ENCODE measurements around the gene HMCN1.
A peak's percentile ranks its signal among the peaks of the same experiment; 100 is the strongest.

HMCN1 gene

DNA sequence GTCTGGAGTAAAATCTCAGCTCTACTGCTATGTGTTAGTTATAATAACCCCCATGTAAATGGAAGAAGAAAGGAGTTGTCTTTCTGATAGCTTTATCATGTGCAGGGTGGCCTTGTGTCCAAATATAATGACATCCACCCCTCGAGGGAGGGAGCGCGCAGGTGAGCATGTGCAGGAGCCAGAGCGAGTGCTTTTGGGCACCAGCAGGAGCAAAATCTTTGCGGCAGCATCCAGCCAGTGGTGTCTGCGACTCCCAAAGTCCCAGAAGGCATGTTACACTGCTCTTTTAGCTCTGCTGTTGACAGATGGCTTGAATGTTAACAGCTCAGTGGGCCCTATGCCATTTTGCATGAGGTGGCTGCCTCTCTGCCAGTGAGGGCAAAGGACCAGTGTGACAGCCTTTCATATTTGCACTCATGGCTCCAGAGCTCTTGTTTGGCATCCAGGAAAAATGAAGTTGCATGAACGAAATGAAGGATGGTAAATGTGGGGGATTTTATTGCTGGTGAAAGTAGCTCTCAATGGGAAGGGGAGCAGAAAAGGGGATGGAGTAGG lies 146.7 kb downstream of the HMCN1 start:
- TF ChIP-seq CTCF (IDR thresholded peaks at IDR 0.05) (no peak), ZFX (IDR thresholded peaks at IDR 0.05; ENCODE audit: borderline replicate concordance) (no peak)
- H3K27ac ChIP-seq: no peak overlapping the region

DNA sequence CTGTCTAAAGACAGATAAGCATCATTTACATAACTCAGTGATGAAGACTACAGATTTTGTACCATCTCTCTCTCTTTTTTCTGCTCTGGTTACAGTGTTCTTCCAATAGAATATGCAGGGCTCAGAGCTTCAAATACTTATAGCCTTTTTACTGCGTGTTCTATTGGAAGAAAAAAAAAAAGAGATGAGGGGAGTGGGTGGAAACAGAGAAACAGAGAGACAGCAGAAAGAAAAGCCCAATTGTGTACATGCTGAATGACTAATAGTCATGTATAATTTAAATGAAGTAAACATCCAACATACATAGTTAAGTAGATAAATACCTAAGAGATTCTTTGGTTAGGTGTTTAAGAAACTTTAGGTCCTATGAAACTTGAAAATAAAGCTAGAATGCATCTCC lies 151.9 kb downstream of the HMCN1 start:
- TF ChIP-seq ZFX (IDR thresholded peaks at IDR 0.05; ENCODE audit: borderline replicate concordance) (no peak), CTCF (IDR thresholded peaks at IDR 0.05) (no peak)
- no peak overlapping the region for H3K27ac ChIP-seq

DNA sequence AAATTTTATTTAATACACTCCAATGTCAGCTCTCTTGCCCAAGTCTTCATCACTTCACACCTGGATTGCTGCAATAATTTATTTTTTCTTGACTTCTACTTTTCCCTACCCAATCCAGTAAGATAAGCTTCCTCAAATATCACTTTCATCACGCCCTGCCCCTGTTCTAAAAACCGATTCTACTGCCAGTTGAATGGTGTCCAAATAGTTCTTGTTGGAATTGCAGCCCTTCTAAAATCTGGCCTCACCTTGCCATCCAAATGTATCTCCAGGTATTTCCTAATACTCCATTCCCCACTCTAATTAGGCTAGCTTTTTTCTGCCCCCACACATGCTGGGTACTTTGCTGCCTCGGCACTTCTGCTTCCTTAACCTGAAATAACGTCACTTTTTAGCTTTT lies 152.5 kb downstream of the HMCN1 start:
- H3K27ac ChIP-seq: no peak overlapping the region
- TF ChIP-seq ZFX (IDR thresholded peaks at IDR 0.05; ENCODE audit: borderline replicate concordance): no peak
- TF ChIP-seq CTCF (IDR thresholded peaks at IDR 0.05): no peak

- H3K27ac ChIP-seq: peak overlapping the region; percentile 77
Measured at GRCh38 chr1:185892831-185893403, 158.7 kb downstream of the HMCN1 start.

DNA sequence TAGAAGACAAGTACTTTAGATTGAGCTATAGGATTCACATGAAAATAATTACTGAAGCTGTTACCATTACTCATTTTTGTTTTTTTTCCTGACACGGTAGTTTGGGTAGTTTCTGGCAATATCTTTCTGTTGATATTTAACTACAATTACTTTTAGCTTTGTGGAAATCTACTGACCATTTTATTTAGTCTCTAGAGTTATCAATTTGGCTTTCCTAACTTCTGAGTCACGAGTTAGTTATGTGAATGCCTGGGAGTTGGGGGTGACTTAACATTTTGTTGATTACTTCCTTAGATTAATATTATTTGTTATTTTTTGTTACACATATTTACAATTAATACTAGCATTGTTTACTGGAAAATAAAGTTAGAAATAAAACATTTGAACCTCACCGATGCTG lies 160.6 kb downstream of the HMCN1 start:
- H3K27ac ChIP-seq: no peak overlapping the region
- no peak for TF ChIP-seq ZFX (IDR thresholded peaks at IDR 0.05; ENCODE audit: borderline replicate concordance)
- TF ChIP-seq CTCF (IDR thresholded peaks at IDR 0.05): no peak

DNA sequence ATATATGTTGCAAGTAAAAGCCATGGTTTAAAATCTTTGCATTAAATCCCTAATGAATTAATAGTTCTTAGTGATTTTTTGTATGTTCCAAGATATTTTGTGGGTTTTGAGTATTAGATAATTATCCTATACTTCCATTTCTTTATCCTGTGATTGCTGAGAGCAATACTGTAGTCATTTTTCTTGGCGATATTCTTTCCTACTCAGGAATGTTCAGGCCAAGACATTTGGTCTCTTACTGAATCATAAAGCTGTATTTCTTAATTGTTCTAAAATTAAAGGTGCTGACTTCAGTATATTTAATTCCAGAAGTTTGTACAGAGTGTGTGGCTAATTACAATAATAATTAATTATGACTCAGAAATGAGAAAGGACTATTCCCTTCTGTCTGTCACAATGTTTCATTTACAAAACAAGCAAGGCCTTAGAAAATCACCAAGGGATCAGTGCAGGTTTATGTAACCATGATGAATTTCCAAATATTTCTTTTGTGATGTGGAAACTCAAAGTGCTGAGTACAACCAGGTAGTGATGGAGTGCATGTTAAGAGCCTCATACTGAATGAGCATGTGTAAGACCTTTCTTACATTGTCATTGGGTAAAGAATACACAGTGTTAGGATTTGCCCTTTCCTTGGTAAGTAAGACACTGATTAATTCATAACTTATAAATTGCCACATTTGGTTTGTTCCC lies 161.2 kb downstream of the HMCN1 start:
- H3K27ac ChIP-seq: no peak overlapping the region
- TF ChIP-seq CTCF (IDR thresholded peaks at IDR 0.05) (no peak), ZFX (IDR thresholded peaks at IDR 0.05; ENCODE audit: borderline replicate concordance) (no peak)

DNA sequence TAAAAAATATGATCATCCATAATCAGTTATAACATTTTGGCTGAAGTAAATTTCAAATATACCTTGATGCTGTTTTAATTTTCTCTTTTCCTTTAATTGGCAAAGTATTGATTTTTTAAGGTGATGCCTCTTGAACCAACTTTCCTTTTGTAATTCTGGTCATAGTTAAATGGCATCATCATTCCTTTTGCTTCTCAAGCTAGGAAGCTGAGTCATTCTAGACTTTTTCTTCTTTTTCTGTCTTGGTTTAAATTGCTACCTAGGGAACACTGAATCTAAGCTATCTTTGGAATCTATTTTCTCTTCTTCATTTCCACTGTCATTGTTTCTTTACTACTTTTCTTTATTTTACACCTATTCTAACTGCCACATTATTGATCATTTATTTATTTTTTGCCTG lies 162.7 kb downstream of the HMCN1 start:
- H3K27ac ChIP-seq: no peak overlapping the region
- TF ChIP-seq ZFX (IDR thresholded peaks at IDR 0.05; ENCODE audit: borderline replicate concordance): no peak
- no peak for TF ChIP-seq CTCF (IDR thresholded peaks at IDR 0.05)

Measured in 22Rv1 (cell line).